IMR-90 (cell line): ENCODE results near the gene XPO4. TPM values are rescaled to one million over a fixed set of nuclear protein-coding genes. Genes with fewer than 3 reads are reported as not detected.

ENCODE experiments used
- ATAC-seq: fragments of 200-7000 bp; cut with Tn5 transposase; 2 replicates; pipeline ENCODE4 v1.9.1; 2020; ENCODE audit warnings: low read depth, mild to moderate bottlenecking, moderate library complexity
- BruUV-seq: library from RNA; stranded (reverse); fragments of 400-500 nt; replicated peaks from 2 replicates; lab custom pipeline; 2021; lab: Mats Ljungman, UMichigan
- CTCF ChIA-PET: fragments of 300-600 bp; formaldehyde crosslinking; extraction: SDS; loops from one replicate; lab custom pipeline; 2021; ENCODE audit warnings: antibody characterized with exemption; lab: Yijun Ruan, JAX
- POLR2A ChIA-PET: fragments of 300-600 bp; sonication (Branson Sonifier 250); formaldehyde crosslinking; loops from one replicate; lab custom pipeline; 2022; ENCODE audit warnings: antibody characterized with exemption; ENCODE audit not compliant: unreplicated experiment; lab: Charles Lee
- DNase-seq: peaks from one replicate; pipeline ENCODE4 v3.0.0; 2013
- H2AFZ ChIP-seq: replicated peaks from 2 replicates; pipeline ENCODE3; 2013; ENCODE audit warnings: low read length, mild to moderate bottlenecking; ENCODE audit not compliant: poor library complexity
- H2AK5ac ChIP-seq: 2 replicates; pipeline ENCODE4 v1.6.1; 2013; ENCODE audit warnings: low read depth, low read length, inconsistent platforms
- H2AK9ac ChIP-seq: replicated peaks from 2 replicates; pipeline ENCODE3; 2013; ENCODE audit warnings: mild to moderate bottlenecking, low read depth, low read length, moderate library complexity; ENCODE audit not compliant: poor library complexity
- H2BK120ac ChIP-seq: 2 replicates; pipeline ENCODE4 v1.6.1; 2013; ENCODE audit warnings: low read depth, low read length, inconsistent platforms
- H2BK15ac ChIP-seq: 3 replicates; pipeline ENCODE4 v1.6.1; 2013; ENCODE audit warnings: low read depth, low read length, inconsistent platforms
- H2BK20ac ChIP-seq: 2 replicates; pipeline ENCODE4 v1.6.1; 2013; ENCODE audit warnings: low read depth, mild to moderate bottlenecking, inconsistent platforms, low read length, moderate library complexity
- H2BK5ac ChIP-seq: 2 replicates; pipeline ENCODE4 v1.6.1; 2013; ENCODE audit warnings: mild to moderate bottlenecking, low read depth, low read length, inconsistent platforms; ENCODE audit not compliant: poor library complexity, severe bottlenecking
- H3K14ac ChIP-seq: replicated peaks from 2 replicates; pipeline ENCODE4 v1.6.1; 2013; ENCODE audit warnings: low read depth, low read length, inconsistent platforms
- H3K18ac ChIP-seq: 2 replicates; pipeline ENCODE4 v1.6.1; 2013; ENCODE audit warnings: low read depth, low read length, control low read depth
- H3K23ac ChIP-seq: 2 replicates; pipeline ENCODE4 v1.6.1; 2013; ENCODE audit warnings: low read depth, low read length, inconsistent platforms
- H3K27ac ChIP-seq: 2 replicates; pipeline ENCODE4 v1.5.1; 2013; ENCODE audit warnings: mild to moderate bottlenecking, control low read depth, low read length; ENCODE audit not compliant: insufficient read depth
- H3K27me3 ChIP-seq: 2 replicates; pipeline ENCODE4 v1.6.1; 2013; ENCODE audit warnings: low read length; ENCODE audit not compliant: control insufficient read depth, insufficient read depth
- H3K36me3 ChIP-seq: 2 replicates; pipeline ENCODE4 v1.6.1; 2013; ENCODE audit warnings: low read length, mixed read lengths; ENCODE audit not compliant: control insufficient read depth, insufficient read depth
- H3K4ac ChIP-seq: 2 replicates; pipeline ENCODE4 v1.6.1; 2013; ENCODE audit warnings: low read depth, low read length, inconsistent platforms
- H3K4me1 ChIP-seq: 2 replicates; pipeline ENCODE4 v1.6.1; 2013; ENCODE audit warnings: low read length, mixed read lengths; ENCODE audit not compliant: control insufficient read depth, insufficient read depth
- H3K4me2 ChIP-seq: 2 replicates; pipeline ENCODE4 v1.6.1; 2013; ENCODE audit warnings: low read depth, mild to moderate bottlenecking, control low read depth, low read length, moderate library complexity
- H3K4me3 ChIP-seq: 2 replicates; pipeline ENCODE4 v1.5.1; 2013; ENCODE audit warnings: low read depth, mild to moderate bottlenecking, control low read depth, low read length, moderate library complexity; ENCODE audit not compliant: insufficient read depth
- H3K56ac ChIP-seq: 2 replicates; pipeline ENCODE4 v1.6.1; 2013; ENCODE audit warnings: low read length, inconsistent platforms; ENCODE audit not compliant: insufficient read depth; ENCODE audit errors: extremely low read depth
- H3K79me1 ChIP-seq, 2 experiments: 2 replicates each; pipeline ENCODE4 v1.6.1; 2013; ENCODE audit warnings: low read length in 2 of 2, inconsistent platforms in 1 of 2, low read depth in 1 of 2
- H3K9ac ChIP-seq: 2 replicates; pipeline ENCODE4 v1.6.1; 2013; ENCODE audit warnings: low read depth, low read length, control low read depth
- H3K9me1 ChIP-seq: 2 replicates; pipeline ENCODE4 v1.6.1; 2013; ENCODE audit warnings: low read length, inconsistent platforms; ENCODE audit not compliant: insufficient read depth
- H3K9me3 ChIP-seq: 2 replicates; pipeline ENCODE4 v1.6.1; 2013; ENCODE audit warnings: low read length; ENCODE audit not compliant: control insufficient read depth, insufficient read depth
- H4K20me1 ChIP-seq: 2 replicates; pipeline ENCODE4 v1.6.1; 2013; ENCODE audit warnings: low read length, inconsistent platforms; ENCODE audit not compliant: insufficient read depth
- H4K5ac ChIP-seq: 2 replicates; pipeline ENCODE4 v1.6.1; 2013; ENCODE audit warnings: mild to moderate bottlenecking, low read depth, low read length, control low read depth
- H4K8ac ChIP-seq, 2 experiments: 2 replicates each; pipeline ENCODE4 v1.6.1; 2013; ENCODE audit warnings: low read depth in 2 of 2, low read length in 2 of 2, control low read depth in 1 of 2, inconsistent platforms in 1 of 2
- H4K91ac ChIP-seq: 2 replicates; pipeline ENCODE4 v1.6.1; 2013; ENCODE audit warnings: low read depth, low read length, inconsistent platforms; ENCODE audit not compliant: insufficient read depth
- FOS ChIP-seq: fragments of 150-350 bp; IDR thresholded peaks from 2 replicates; pipeline ENCODE4 v1.6.1; 2016; ENCODE audit warnings: low read depth, low read length
- NFE2L2 ChIP-seq: fragments of 150-350 bp; IDR thresholded peaks from 2 replicates; pipeline ENCODE4 v1.6.1; 2016; ENCODE audit warnings: low read depth, mild to moderate bottlenecking, low read length
- POLR2A ChIP-seq: IDR thresholded peaks from 2 replicates; pipeline ENCODE4 v1.6.1; 2012; ENCODE audit warnings: mild to moderate bottlenecking, low read depth, low read length
- WGBS, 2 experiments: methylation state at CpG; one replicate each; pipeline versions ENCODE4 v1.1.5 to v1.1.7; 2013; ENCODE audit warnings: missing lambda C conversion rate in 2 of 2; ENCODE audit not compliant: insufficient read length in 1 of 2; ENCODE audit errors: extremely low coverage in 2 of 2; 5-methylcytosine and 5-hydroxymethylcytosine counted together
- dilution Hi-C: fragments of 300-500 bp; cut with HindIII; formaldehyde crosslinking; loops from one replicate; pipeline ENCODE4 v1.14.3; 2018; ENCODE audit warnings: low sequenced_read_pairs; ENCODE audit not compliant: unreplicated experiment
- in situ Hi-C: fragments of 300-500 bp; cut with MboI; formaldehyde crosslinking; loops from 3 replicates; pipeline ENCODE4 v1.14.3; 2019; ENCODE audit warnings: low sequenced_read_pairs, inconsistent platforms, mixed read lengths
- intact Hi-C: fragments of 100-400 bp; cut with micrococcal nuclease; formaldehyde crosslinking; loops from 2 replicates; pipeline ENCODE4 v1.10.0; 2022
- polyA plus RNA-seq, 3 experiments: library from polyadenylated mRNA; depleted of rRNA; stranded (reverse); fragments of >200 nt; gene quantifications; 2 replicates each; pipeline ENCODE4 v1.2.3, GENCODE V29; 2012; ENCODE audit warnings: low replicate concordance in 1 of 3
- total RNA-seq: library from RNA; depleted of rRNA; stranded (reverse); fragments of >200 nt; gene quantifications from 2 replicates; pipeline ENCODE4 v1.2.3, GENCODE V29; 2012

Gene XPO4
- total and polyA plus RNA-seq, 2 of the 4 experiments (the other 2 are of a cell fraction) = 5.0 to 21.1 TPM

DNA sequence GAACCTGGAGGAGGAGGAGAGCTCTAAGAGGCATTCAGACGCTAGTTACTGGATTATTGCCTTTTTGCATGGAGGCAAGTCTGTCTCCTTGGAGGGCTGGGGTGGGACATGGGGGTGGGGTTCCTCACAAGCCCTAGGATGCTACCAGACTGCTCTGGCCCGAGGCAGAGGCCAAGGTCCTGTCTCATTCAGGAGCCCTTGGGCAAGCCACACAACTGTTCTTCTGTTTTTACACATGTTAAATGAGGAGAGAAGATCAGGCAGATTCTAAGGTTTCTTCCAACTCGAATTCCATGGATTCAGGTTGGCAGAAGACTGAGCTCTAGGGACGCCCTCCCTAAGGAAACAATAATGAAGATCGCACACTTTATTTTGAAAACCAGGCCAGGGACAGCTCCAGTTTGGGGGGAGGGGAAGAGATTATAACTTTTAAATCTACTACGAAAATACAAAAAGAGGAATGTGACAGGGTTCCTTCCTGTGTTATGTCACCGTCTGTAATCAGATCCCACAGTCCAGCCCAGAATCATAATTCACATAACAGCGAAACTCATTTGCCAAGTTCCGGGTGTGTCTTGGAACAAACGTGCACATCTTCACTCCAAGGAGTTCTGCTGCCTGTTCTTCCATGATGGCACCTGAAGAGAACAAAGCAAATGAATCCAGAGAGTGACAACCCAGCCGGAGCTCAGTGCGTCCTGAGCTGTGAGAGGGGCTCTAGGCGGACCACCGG is 173.8 kb downstream of the XPO4 start:
- no peak overlapping the region for H3K27ac ChIP-seq
- TF ChIP-seq NFE2L2 (no peak), FOS (no peak), POLR2A (no peak)
- H3K9me1 ChIP-seq = no peaks in the 10 kb centered on the region
- no peak overlapping the region for H2BK120ac ChIP-seq
- H2AFZ ChIP-seq = no peak overlapping the region
- no peak overlapping the region for H3K4me2 ChIP-seq
- whole genome bisulfite sequencing, 2 experiments = 60% methylated on average over 1 of the region's 14 CpGs; no CpG with 5 or more reads in 1 of the 2 experiments
- H3K36me3 ChIP-seq = peaks cover 4% of the 10 kb centered on the region; the same call in 1 of the 2 replicates
- H3K4me3 ChIP-seq = no peak overlapping the region
- no peak overlapping the region for H3K56ac ChIP-seq
- no peak overlapping the region for H4K5ac ChIP-seq
- CTCF ChIA-PET = no interaction called here
- no peak overlapping the region for H3K14ac ChIP-seq
- no peaks in the 10 kb centered on the region for H3K79me1 ChIP-seq
- no peak overlapping the region for H4K91ac ChIP-seq
- H3K23ac ChIP-seq = no peak overlapping the region
- H3K9ac ChIP-seq = no peak overlapping the region
- H2BK15ac ChIP-seq = no peak overlapping the region
- dilution Hi-C loops (no loop called here), intact Hi-C loops (no loop called here), in situ Hi-C loops (no loop called here)
- no TSS peak for BruUV-seq
- DNase-seq = no peak
- no peak overlapping the region for H2AK9ac ChIP-seq
- no peaks in the 10 kb centered on the region for H3K9me3 ChIP-seq
- no peak overlapping the region for H2BK20ac ChIP-seq
- H3K18ac ChIP-seq = no peak overlapping the region
- H2AK5ac ChIP-seq = no peak overlapping the region
- ATAC-seq = no peak
- POLR2A ChIA-PET = interaction anchor here (0.6 kb wide), 1 partner anchor 173 kb away, joined by 5 read pairs; no protein-coding TSS in a partner anchor
- H2BK5ac ChIP-seq = no peak overlapping the region
- no peak overlapping the region for H3K4ac ChIP-seq
- H4K20me1 ChIP-seq = no peaks in the 10 kb centered on the region
- H3K27me3 ChIP-seq = no peaks in the 10 kb centered on the region
- H3K4me1 ChIP-seq = no peaks in the 10 kb centered on the region
- no peak overlapping the region for H4K8ac ChIP-seq
